Measurements from ENCODE around the gene USP31. TPM values are rescaled to one million over a fixed set of nuclear protein-coding genes. Genes with fewer than 3 reads are reported as not detected.

Gene USP31
- total RNA-seq, 2 donors from 2014 or later = 24.0 to 31.1 TPM

DNA sequence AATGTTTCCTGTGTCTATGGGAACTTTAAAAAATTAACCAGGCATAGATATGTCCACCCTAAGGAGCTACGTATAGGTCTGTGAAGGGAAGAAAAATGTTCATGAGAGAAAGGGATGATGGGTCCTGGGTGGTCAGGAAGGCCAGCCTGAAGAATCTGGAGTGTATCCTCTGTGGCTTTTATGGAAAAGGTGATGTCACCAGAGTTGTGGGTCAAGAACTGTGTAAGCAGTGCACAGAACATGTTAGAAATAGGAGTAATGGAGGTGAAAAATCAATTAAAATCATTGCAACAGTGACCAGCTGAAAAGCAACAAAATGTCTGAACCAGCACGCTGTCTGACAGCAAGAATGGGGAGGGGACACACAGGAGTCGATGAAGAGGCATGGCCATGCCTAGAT, 68.5 kb downstream of the USP31 start:
- intact Hi-C loops (cut with DNase I) = loop anchor here in 1 of 2 donors (2.0 kb wide), 1 partner anchor 58 kb away; no protein-coding TSS in a partner anchor
- DNase-seq (no peak), ATAC-seq (no peak)

DNA sequence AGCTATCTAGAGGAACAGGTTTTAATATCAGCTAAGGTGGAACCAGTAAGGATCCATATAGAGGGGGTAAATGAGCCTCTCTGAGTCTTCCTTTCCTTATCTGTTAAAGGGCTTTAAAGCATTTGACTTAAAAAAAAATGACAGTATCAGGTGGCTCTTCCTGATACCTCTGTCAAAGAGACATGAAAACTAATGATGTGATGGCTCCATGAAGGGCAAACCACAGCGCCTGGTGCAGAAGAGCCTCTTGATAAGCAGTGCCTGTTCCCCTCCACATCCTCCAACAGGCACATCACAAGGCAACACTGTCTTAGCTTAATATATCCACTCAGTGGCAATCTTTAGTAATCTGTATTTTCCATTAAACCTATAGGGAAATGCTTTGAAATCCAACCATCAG, 68.9 kb downstream of the USP31 start:
- ATAC-seq (no peak), DNase-seq (no peak)
- intact Hi-C loops (cut with DNase I) = loop anchor here in 1 of 2 donors (2.0 kb wide), 1 partner anchor 58 kb away; no protein-coding TSS in a partner anchor

DNA sequence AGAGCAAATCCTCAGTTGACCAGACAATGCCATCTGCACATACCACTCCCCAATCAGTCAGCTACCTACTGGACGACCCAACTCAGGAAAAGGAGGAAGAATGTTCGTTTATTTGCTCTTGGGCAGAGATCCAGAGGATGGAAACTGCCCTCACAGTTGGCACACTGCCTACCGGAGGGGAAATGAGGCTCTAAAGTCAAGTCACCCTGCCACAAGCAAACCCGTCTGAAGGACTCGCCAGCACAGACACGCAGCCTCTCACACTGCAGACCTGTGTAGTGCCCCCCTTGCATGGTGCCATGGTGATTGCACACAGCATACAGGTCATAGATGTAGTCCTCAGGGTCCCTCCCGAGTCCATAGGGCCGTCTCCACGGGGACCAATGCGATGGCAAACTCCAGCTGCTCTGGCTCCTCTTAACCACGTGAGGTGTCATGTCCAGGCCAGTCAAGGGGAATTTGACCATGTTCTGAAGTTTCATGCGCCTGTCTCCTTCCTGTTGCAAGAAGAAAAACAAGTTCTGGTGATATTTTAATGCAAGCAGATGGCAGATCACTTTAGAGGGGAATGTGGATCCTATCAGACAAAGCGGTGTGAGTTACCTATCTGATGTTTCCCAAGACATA, 69.5 kb downstream of the USP31 start:
- no peak for DNase-seq
- no peak for ATAC-seq
- intact Hi-C loops (cut with DNase I) = loop anchor here in 1 of 2 donors (2.0 kb wide), 1 partner anchor 59 kb away; no protein-coding TSS in a partner anchor

DNA sequence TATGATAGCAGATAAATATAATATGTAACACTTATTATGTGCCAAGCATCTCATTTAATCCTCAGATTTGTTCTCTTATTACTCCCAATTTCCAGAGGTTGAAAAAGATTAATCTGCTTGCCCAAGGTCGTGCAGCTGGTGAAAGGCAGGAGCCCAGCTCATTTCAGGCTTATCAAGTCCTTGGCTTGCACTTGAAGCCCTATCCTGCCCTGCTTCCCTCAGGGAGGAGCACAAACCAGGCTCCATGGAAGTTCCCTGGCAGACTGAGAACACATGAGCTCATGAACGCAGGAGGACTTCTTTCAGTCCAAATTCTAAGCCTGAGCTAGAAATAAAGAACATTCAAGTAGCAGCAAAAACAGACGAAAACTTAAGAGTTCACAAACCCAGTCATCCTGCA, 74.8 kb downstream of the USP31 start:
- intact Hi-C loops (cut with DNase I) = loop anchor here (5.0 kb wide), 2 partner anchors 68 to 73 kb away; partner anchors contain the start of gene USP31 (in 1 of the 2)
- ATAC-seq = peak; percentile 74 to 78

DNA sequence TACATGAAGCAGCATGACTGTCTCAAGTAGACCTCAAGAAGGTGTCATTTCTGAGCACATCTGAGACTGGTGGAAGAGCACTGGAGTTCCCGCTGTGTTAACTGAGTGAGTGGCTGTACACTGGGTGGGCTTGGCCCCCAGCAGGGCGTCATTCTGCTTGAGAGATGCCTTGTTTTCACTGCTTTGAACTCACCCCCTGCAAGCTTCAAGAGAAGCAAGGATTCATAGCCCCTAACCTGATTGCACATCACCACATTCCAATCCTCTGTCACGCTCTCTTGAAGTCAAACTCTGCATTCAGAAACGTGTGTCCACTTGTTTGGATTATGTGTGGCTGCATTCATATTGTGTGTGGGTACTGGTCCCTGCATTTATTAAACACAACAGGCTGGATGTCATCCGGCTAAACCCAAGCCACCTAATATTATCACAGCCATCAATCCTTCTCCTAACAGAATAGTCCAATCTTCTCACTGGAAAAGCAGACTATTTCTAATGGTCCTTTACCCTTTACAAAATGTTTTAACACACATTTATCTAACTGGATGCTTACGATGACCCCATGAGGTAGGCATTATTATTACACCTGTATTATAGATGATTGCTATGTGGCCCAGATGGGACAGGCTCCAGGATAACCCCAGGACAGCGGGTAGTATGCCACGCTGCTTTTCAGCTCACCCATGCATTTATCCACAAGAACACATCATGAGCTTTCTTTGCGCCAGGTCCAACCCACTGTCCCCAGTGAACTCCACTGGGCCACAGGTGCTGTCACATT, 76.3 kb downstream of the USP31 start:
- no peak for DNase-seq
- intact Hi-C loops (cut with DNase I) = loop anchor here (5.0 kb wide), 2 partner anchors 69 to 74 kb away; partner anchors contain the start of gene USP31 (in 1 of the 2)
- ATAC-seq = no peak

More for the DNA sequence above, 74.8 kb downstream of the USP31 start:
- DNase-seq = no peak

DNA sequence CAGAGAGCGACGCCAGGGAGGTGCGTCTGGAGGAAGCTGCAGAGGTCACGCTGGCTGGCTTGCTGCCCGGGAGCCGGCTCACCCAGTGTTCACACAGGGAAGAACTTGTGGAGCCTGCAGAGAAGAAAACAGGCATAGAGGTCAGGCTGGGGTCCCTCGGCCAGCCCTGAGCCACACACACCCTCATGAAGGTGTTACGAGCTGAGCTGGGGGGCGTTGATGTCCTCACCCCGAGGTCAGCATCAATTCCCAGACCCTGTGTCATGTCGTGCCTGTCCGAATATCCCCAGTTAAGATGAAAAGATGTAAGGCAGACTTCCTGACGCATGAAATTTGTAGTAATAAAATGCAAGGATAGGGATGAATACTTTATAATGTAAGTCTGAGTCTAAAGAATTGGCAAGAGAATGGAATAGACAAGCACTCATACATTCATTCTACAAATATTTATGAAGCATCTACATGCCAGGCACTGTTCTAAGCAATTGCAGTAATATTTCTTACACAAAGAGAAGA, 77.1 kb downstream of the USP31 start:
- intact Hi-C loops (cut with DNase I) = loop anchor here (5.0 kb wide), 2 partner anchors 70 to 75 kb away; partner anchors contain the start of gene USP31 (in 1 of the 2)
- DNase-seq = peak; percentile 91
- peak; percentile 75 to 88 for ATAC-seq

DNA sequence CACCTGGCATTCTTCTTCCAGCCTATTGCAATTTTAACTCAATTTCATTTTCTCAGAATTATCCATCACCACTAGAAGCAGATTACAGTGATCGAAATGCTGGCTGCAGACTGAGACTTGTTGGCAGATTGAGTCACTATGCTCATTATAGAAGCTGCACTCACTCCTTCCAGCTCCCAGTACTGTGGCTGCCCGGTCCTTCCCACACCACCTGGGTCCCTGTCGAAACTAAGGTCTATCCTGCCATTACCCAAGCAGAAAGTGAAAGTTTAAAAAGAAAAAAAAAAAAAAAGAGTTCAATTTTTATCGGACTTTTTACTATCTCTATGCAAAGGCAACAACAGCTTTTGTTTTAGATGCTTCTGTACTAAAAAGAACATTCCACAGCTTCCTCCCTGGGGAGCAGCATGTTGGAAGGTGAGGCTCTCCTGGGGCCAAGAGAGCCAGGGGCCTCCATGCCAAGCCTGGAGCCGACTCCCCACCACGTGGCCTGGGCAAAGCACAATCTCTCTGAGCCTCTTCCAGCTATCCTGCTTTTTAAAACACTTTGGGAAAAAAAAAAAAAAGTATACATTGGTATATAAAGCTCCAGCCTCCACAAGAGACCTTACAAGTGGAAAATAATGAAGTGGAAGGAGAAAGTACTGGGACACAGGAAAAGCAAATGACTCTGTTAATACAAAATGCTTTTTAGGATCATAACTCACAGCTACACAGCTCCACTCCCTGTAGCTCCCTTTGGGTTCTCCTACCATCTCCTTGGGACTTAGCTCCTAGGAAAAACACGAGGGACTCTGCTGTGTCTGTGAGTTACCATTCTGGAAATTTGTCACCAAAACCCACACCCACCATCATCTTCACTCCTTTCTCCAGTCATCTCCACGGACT, 77.8 kb downstream of the USP31 start:
- DNase-seq (peak; percentile 46), ATAC-seq (peak; percentile 66 to 83)
- intact Hi-C loops (cut with DNase I) = loop anchor here (5.0 kb wide), 2 partner anchors 71 to 76 kb away; partner anchors contain the start of gene USP31 (in 1 of the 2)

DNA sequence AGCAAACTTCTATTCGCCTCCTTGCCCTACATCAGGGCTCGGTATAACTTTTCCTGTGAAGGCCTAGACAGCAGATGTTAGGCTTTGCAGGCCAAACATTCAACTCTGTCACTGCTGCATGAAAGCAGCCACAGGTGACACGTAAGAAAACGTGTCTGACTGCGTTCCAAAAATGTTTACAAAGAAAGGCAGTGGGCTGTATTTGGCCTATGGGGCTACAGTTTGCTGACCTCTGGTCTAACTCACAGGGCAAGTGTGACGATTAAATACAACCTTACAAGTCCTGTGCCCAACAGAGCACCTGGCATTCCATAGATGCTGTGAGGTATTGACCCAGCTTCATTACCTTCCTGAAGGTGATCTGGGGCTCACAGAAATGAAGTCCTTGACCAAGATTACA, 79.4 kb downstream of the USP31 start:
- intact Hi-C loops (cut with DNase I) = loop anchor here (5.0 kb wide), 2 partner anchors 72 to 77 kb away; partner anchors contain the start of gene USP31 (in 1 of the 2)
- ATAC-seq = no peak
- no peak for DNase-seq

DNA sequence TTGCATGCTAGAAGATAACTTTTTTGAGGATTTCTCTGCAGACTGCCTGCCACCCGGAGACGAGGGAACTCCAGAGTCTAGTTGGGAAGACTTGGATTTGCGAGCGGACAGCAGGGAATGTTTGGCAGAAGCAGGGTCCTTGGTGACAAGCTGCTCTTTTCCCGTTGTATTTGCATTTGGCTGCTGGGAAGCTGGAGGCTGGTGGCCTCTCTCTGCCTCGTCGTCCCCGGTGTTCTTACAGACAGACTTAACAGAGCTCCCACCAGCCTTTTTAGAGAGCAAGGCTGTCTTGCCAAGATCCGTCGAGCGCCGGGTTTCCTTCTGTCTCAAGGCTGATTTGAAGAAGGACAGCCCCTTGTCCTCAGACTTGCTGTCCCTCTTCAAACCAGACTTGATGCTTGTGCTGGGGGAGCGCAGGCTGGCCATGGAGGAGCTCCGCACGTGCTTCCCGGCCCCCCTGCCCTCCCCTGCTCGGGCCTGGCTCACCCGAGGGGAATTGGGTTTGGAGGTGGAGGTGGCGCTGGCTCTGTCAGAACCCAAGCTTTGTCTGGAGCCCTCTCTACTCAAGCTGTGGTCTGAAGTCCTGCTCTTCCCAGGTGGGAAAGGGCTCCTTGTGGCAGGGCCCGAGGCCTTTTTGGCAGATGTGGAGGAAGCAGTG, 81.0 kb downstream of the USP31 start:
- ATAC-seq (no peak), DNase-seq (no peak)
- intact Hi-C loops (cut with DNase I) = no loop called here

DNA sequence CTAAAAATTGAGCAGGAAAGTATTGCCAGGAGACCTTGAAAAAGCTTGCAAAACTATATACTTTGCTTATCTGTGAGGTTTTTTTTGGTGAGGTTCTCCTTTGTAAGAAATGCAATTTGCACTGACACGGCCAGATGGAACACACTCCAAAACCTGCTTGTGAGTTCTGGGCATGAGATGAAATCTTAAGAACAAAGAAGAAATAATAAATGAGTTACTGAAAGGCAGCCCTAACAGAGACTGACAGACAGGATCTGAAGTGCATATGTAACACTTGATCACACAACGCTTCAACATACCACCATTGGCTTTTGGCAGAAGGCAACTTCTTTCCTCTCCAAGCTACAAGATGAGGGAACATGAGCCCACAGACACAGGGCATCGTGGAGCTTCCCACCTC, 82.6 kb downstream of the USP31 start:
- DNase-seq = no peak
- intact Hi-C loops (cut with DNase I) = no loop called here
- ATAC-seq = no peak

DNA sequence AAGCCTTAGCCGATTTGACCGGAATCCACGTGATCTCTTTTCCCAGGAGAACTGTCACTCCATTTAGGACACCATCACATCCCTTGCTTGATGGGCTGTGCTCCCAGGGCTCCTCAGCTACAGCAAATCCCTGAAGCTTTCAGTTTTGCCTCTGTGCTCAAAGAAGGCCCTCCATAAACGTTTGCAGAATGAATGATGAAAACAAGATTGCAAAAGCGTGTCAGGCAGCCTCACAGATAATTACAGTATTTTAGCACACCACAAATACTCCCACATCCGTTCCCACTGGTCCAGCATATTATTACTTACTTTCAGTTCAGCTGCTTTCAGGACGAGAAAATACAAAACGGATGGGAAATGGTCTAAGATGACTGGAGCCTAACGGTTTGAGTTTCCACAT, 84.6 kb downstream of the USP31 start:
- DNase-seq (no peak), ATAC-seq (peak; percentile 36 to 48)
- intact Hi-C loops (cut with DNase I) = no loop called here

DNA sequence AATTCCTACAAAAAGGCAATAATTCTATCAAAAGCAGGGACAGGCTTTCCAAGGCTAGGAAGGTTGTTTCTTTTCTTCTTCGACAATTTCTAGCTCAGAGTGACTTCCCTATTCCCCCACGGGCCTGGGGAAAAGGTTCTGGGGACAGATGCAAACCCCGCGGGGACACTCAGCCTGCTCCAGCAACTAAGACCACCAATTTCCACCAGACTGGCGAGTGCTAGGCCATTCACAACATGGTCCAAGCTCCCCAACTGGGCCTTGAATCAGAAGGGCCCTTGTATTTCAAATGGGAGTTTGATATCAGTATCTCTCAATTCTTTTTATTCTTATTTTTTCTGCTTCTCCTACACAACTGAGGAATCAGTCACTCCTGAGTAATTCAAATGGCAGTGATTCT, 86.7 kb downstream of the USP31 start:
- intact Hi-C loops (cut with DNase I) = no loop called here
- no peak for ATAC-seq

DNA sequence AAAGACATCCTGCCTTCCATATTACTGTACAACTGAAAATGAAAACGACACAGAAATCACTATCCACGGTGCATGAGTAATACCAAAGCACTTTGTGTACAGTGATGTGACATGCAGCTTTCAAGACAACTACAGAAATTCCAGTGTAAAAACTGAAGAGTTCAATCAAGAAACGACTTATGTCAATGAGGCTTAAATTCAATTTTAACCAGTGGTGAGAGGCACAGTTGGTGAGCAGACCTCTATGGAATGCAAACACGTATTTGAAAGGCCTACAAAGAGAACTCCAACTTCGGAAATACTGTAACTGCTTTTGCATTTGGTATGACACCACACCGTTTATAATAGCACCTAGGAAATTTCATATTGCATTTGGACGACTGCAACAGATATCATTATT, 87.6 kb downstream of the USP31 start:
- no peak for DNase-seq
- ATAC-seq = no peak
- intact Hi-C loops (cut with DNase I) = loop anchor here in 1 of 2 donors (2.0 kb wide), 1 partner anchor 163 kb away; no protein-coding TSS in a partner anchor

More for the DNA sequence above, 86.7 kb downstream of the USP31 start:
- no peak for DNase-seq

DNA sequence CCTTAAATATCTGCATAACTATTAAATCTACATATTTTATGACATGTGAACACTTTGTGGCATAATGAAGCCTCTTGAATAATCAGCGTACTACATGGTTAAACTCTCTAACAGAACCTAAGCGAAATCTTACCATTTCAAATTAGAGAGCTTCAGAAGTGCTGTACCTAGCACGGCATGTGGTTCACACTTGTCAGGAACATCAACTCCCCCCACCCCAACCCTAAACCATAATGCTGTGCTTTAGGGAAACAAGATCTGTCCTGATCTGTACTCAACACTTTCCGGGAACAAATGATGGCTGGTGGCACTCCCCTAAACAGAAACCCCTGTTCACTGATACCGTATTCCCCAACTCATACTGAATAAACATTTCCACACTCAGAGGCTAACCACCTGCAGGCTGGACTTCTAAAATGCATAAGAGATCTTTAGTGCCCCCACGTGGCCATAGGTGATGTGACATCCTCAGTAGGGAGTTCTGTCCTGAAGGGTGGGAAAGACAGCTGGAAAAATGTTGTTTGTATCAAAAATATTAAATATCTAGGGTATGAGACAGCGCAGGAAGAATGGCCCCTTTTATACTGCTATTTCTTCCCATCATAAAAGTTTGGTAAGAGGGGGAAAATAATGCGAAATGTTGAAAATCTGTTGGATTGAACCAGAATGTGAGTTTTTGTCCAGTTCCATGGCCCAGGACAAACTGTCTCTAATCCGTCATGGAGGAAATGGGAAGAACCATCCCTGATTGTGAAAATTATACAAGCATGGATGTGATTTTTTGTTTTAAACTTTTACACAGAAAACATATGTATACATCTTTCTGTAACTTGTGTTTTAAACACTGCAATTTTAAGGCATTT, 88.6 kb downstream of the USP31 start:
- intact Hi-C loops (cut with DNase I) = loop anchor here in 1 of 2 donors (2.0 kb wide), 1 partner anchor 162 kb away; no protein-coding TSS in a partner anchor
- peak; percentile 78 to 85 for ATAC-seq
- peak; percentile 67 for DNase-seq

DNA sequence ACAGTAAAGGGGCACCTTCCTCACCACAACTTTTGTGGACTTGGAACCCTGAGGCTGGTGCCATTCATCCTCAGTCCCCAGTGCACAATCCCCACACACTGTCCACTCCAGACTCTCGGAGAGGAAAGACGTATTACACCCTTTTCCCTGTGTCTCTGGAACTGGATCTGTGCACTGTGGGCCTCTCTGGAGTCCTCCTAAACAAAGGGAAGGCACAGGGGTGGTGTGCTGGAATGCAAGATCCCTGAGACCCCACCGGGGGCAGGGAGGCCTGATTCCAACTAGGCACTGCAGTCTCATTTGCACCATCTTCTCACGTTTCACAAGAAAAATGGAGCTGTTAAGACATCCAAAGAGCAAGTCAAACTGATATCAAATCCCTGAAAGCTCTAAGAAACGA, 89.8 kb downstream of the USP31 start:
- intact Hi-C loops (cut with DNase I) = no loop called here
- DNase-seq (no peak), ATAC-seq (no peak)

DNA sequence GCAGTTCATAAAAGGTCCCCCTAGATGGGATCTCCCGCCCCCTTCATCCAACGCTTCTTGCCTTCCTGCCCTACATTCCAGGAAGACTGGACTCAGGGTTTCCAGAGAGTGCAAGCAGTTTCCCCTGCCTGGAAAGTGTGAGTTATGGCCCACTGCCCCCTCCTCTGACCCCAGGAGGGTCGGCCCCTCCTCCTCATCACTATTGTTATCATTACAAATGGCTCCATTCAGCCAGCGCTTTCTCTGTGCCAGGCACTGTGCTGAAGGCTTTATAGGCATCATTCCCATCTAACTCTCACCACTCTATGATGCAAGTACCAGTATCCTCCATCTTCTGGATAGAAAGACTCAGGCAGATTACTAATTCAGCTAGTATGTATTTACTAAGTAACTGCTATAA, 90.7 kb downstream of the USP31 start:
- no peak for DNase-seq
- intact Hi-C loops (cut with DNase I) = no loop called here
- no peak for ATAC-seq

DNA sequence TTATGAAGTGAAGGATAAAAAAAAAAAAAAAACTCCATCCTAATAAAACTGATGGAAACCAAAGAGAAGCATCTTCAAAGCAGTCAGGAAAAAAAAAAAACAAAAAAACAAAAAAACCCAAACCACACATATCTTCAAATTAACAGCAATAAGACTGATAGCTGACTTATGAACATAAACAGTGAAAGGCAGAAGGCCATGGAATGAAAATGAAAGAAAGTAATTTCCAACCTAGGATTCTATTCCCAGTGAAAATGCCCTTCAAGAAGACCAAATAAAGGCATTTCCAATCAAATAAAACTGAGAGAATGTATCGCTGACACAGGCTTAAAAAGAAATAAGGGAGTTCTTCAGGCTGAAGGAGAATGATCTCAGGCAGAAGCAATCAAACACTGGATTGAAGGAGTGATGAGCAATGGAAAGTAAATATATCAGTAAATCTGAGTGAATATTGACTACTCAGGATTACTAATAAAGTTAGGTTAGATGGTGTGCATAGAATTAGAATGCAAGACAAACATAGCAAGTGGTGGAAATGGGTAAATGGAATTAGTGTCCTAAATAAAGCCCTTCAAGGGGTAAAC, 92.1 kb downstream of the USP31 start:
- intact Hi-C loops (cut with DNase I) = no loop called here
- ATAC-seq (no peak), DNase-seq (no peak)

Measured in left cardiac atrium (tissue), 4 donors.